Thyroid gland (tissue), 4 donors: ENCODE data around the gene THAP4. TPM values are rescaled to one million over a fixed set of nuclear protein-coding genes. Genes with fewer than 3 reads are reported as not detected.

Source experiments
- DNase-seq, 2 donors: peaks; one replicate each; pipeline ENCODE4 v3.0.0-alpha.2; 2019
- H3K27ac ChIP-seq, 3 donors: fragments of 200-600 bp; sonication (generic); 1 replicate in 2 of 3; 2 replicates in 1 of 3; pipeline ENCODE4 v1.5.1; 2016 to 2019; ENCODE audit warnings: mild to moderate bottlenecking in 1 of 3, moderate library complexity in 1 of 3
- H3K27me3 ChIP-seq: fragments of 200-600 bp; sonication (generic); one replicate; pipeline ENCODE4 v1.5.1; 2019
- H3K36me3 ChIP-seq, 2 donors: fragments of 200-600 bp; sonication (generic); one replicate each; pipeline ENCODE4 v1.5.1; 2016 to 2019
- H3K4me1 ChIP-seq, 2 donors: fragments of 200-600 bp; sonication (generic); one replicate each; pipeline ENCODE4 v1.5.1; 2017 to 2019
- H3K4me3 ChIP-seq, 3 donors: fragments of 200-600 bp; sonication (generic); replicated peaks in 1 of 3; 1 replicate in 2 of 3; 2 replicates in 1 of 3; pipeline ENCODE4 v1.5.1; 2016; ENCODE audit warnings: mild to moderate bottlenecking in 1 of 3
- H3K9me3 ChIP-seq: fragments of 200-600 bp; sonication (generic); one replicate; pipeline ENCODE4 v1.5.1; 2017
- CTCF ChIP-seq, 6 experiments: fragments of 200-600 bp in 3 of 6; fragments of 450-650 bp in 3 of 6; sonication (generic) in 3 of 6; IDR thresholded peaks; one replicate each; pipeline ENCODE4 v1.5.1; 2016 to 2019; ENCODE audit warnings: antibody characterized with exemption in 6 of 6, mild to moderate bottlenecking in 2 of 6, inconsistent platforms in 1 of 6, moderate library complexity in 1 of 6
- POLR2A ChIP-seq, 2 donors: fragments of 450-650 bp; IDR thresholded peaks; one replicate each; pipeline ENCODE4 v1.6.1; 2017; ENCODE audit warnings: antibody characterized with exemption in 2 of 2, mild to moderate bottlenecking in 2 of 2, moderate library complexity in 1 of 2
- WGBS, 2 donors: methylation state at CpG; one replicate each; pipeline ENCODE4 v1.1.5; 2017; 5-methylcytosine and 5-hydroxymethylcytosine counted together
- intact Hi-C: fragments of 100-400 bp; cut with DNase I; formaldehyde crosslinking; loops from one replicate; pipeline ENCODE4 v1.15.1; 2023
- total RNA-seq, 4 donors: library from RNA; depleted of rRNA; stranded (reverse); fragments of >200 nt; gene quantifications; one replicate each; pipeline ENCODE4 v1.2.3, GENCODE V29; 2016

THAP4 gene
- total RNA-seq, 4 donors from 2014 or later, result 42.9 to 53.6 (median 46.2) TPM

- WGBS, 2 donors, result 26 to 83% methylated on average over 2 to 18 of the region's 62 CpGs
Measured at GRCh38 chr2:241541564-241542277, 95.2 kb downstream of the THAP4 start.

GRCh38 chr2:241540771-241541561, 96.0 kb downstream of the THAP4 start:
- TF ChIP-seq POLR2A (IDR thresholded peaks at IDR 0.05), result no peak
- no peak for TF ChIP-seq CTCF (IDR thresholded peaks at IDR 0.05)
- WGBS, 2 donors, result 22 to 30% methylated on average over 15 to 18 of the region's 68 CpGs
- H3K4me3 ChIP-seq, result peak overlapping the region in 1 of 3 donors; percentile 34
- intact Hi-C loops, result no loop called here
- DNase-seq, result peak; percentile 40 to 43
- no peaks in the 10 kb centered on the region for H3K27me3 ChIP-seq
- H3K9me3 ChIP-seq, result no peaks in the 10 kb centered on the region
- no peaks in the 10 kb centered on the region for H3K36me3 ChIP-seq
- H3K4me1 ChIP-seq, result peaks cover 14 to 33% of the 10 kb centered on the region in 2 donors
- peak overlapping the region in 1 of 3 donors; percentile 36 for H3K27ac ChIP-seq

More at GRCh38 chr2:241541564-241542277, 95.2 kb downstream of the THAP4 start:
- peaks cover 14 to 33% of the 10 kb centered on the region in 2 donors for H3K4me1 ChIP-seq
- H3K4me3 ChIP-seq, result peak overlapping the region in 1 of 3 donors; percentile 34
- no peak overlapping the region for H3K27ac ChIP-seq
- no peaks in the 10 kb centered on the region for H3K9me3 ChIP-seq
- H3K27me3 ChIP-seq, result no peaks in the 10 kb centered on the region
- DNase-seq, result no peak
- no peak for TF ChIP-seq CTCF (IDR thresholded peaks at IDR 0.05)
- no peak for TF ChIP-seq POLR2A (IDR thresholded peaks at IDR 0.05)
- no peaks in the 10 kb centered on the region for H3K36me3 ChIP-seq
- intact Hi-C loops, result no loop called here

GRCh38 chr2:241540401-241540770, 96.6 kb downstream of the THAP4 start:
- no peaks in the 10 kb centered on the region for H3K36me3 ChIP-seq
- no peak overlapping the region for H3K27ac ChIP-seq
- intact Hi-C loops, result no loop called here
- TF ChIP-seq POLR2A (IDR thresholded peaks at IDR 0.05), result no peak
- no peak for TF ChIP-seq CTCF (IDR thresholded peaks at IDR 0.05)
- peak overlapping the region in 1 of 3 donors; percentile 34 for H3K4me3 ChIP-seq
- peak; percentile 73 to 76 for DNase-seq
- H3K4me1 ChIP-seq, result peaks cover 14 to 33% of the 10 kb centered on the region in 2 donors
- H3K9me3 ChIP-seq, result no peaks in the 10 kb centered on the region
- H3K27me3 ChIP-seq, result no peaks in the 10 kb centered on the region
- WGBS, 2 donors, result 60 to 65% methylated on average over 5 to 9 of the region's 10 CpGs

- H3K27ac ChIP-seq, result peak overlapping the region in 2 of 3 donors; percentile 4 to 32
- H3K9me3 ChIP-seq, result no peaks in the 10 kb centered on the region
- no peaks in the 10 kb centered on the region for H3K27me3 ChIP-seq
- DNase-seq, result no peak
- H3K4me3 ChIP-seq, result no peak overlapping the region
- no peak for TF ChIP-seq POLR2A (IDR thresholded peaks at IDR 0.05)
- no peak for TF ChIP-seq CTCF (IDR thresholded peaks at IDR 0.05)
- H3K36me3 ChIP-seq, result no peaks in the 10 kb centered on the region
- H3K4me1 ChIP-seq, result peaks cover 14 to 33% of the 10 kb centered on the region in 2 donors
- intact Hi-C loops, result no loop called here
- 89 to 96% methylated on average over 7 to 8 of the region's 11 CpGs for WGBS, 2 donors
Measured at GRCh38 chr2:241539616-241540374, 97.2 kb downstream of the THAP4 start.
